Measurements from ENCODE around the gene AFG1L. TPM values are rescaled to one million over a fixed set of nuclear protein-coding genes. Genes with fewer than 3 reads are reported as not detected.

The AFG1L gene
- total RNA-seq, 1 donor from 2014 or later = 3.7 TPM

- intact Hi-C loops (cut with DNase I) = no loop called here
- Histone ChIP-seq H3K27ac (no peak overlapping the region), H3K9me3 (no peaks in the 10 kb centered on the region), H3K27me3 (no peaks in the 10 kb centered on the region), H3K4me1 (no peaks in the 10 kb centered on the region), H3K36me3 (no peaks in the 10 kb centered on the region), H3K4me3 (no peak overlapping the region)
- DNase-seq (ENCODE audit: extremely low spot score in 2 of 2) = no peak
- TF ChIP-seq POLR2A (IDR thresholded peaks at IDR 0.05) = no peak
- TF ChIP-seq POLR2AphosphoS5 (IDR thresholded peaks at IDR 0.05; ENCODE audit: insufficient read depth in 1 of 2, low read depth in 1 of 2) = peak in 1 of 2 donors; percentile 18
These were observed 189.2 kb downstream of the AFG1L start for GRCh38 chr6:108484016-108484415.

- H3K4me3 ChIP-seq = no peak overlapping the region
These were observed 194.8 kb downstream of the AFG1L start for GRCh38 chr6:108489699-108490098.

GRCh38 chr6:108492131-108492766 lies 197.4 kb downstream of the AFG1L start:
- H3K27ac ChIP-seq = no peak overlapping the region
- no peak overlapping the region for H3K4me3 ChIP-seq
- H3K27me3 ChIP-seq = no peaks in the 10 kb centered on the region
- H3K9me3 ChIP-seq = no peaks in the 10 kb centered on the region
- TF ChIP-seq POLR2A (IDR thresholded peaks at IDR 0.05) = no peak
- peak in 1 of 3 experiments; percentile 46 for TF ChIP-seq CTCF (IDR thresholded peaks at IDR 0.05)
- no peak for TF ChIP-seq POLR2AphosphoS5 (IDR thresholded peaks at IDR 0.05; ENCODE audit: insufficient read depth in 1 of 2, low read depth in 1 of 2)
- H3K36me3 ChIP-seq = no peaks in the 10 kb centered on the region
- no peaks in the 10 kb centered on the region for H3K4me1 ChIP-seq
- intact Hi-C loops (cut with DNase I) = no loop called here
- no peak for DNase-seq (ENCODE audit: extremely low spot score in 2 of 2)

More at GRCh38 chr6:108489699-108490098, 194.8 kb downstream of the AFG1L start:
- no peak for TF ChIP-seq CTCF (IDR thresholded peaks at IDR 0.05)
- no peak for TF ChIP-seq POLR2A (IDR thresholded peaks at IDR 0.05)
- TF ChIP-seq POLR2AphosphoS5 (IDR thresholded peaks at IDR 0.05; ENCODE audit: insufficient read depth in 1 of 2, low read depth in 1 of 2) = no peak
- intact Hi-C loops (cut with DNase I) = no loop called here
- no peak for DNase-seq (ENCODE audit: extremely low spot score in 2 of 2)
- Histone ChIP-seq H3K36me3 (no peaks in the 10 kb centered on the region), H3K27ac (no peak overlapping the region), H3K27me3 (no peaks in the 10 kb centered on the region), H3K9me3 (no peaks in the 10 kb centered on the region), H3K4me1 (no peaks in the 10 kb centered on the region)

- Histone ChIP-seq H3K36me3 (no peaks in the 10 kb centered on the region), H3K4me3 (no peak overlapping the region), H3K4me1 (no peaks in the 10 kb centered on the region), H3K9me3 (no peaks in the 10 kb centered on the region), H3K27ac (no peak overlapping the region), H3K27me3 (no peaks in the 10 kb centered on the region)
- no peak for TF ChIP-seq POLR2AphosphoS5 (IDR thresholded peaks at IDR 0.05; ENCODE audit: insufficient read depth in 1 of 2, low read depth in 1 of 2)
- intact Hi-C loops (cut with DNase I) = no loop called here
- no peak for DNase-seq (ENCODE audit: extremely low spot score in 2 of 2)
These were observed 199.6 kb downstream of the AFG1L start for GRCh38 chr6:108494434-108494833.

GRCh38 chr6:108497883-108498282 lies 203.0 kb downstream of the AFG1L start:
- Histone ChIP-seq H3K27ac (no peak overlapping the region), H3K9me3 (no peaks in the 10 kb centered on the region), H3K4me1 (no peaks in the 10 kb centered on the region), H3K4me3 (no peak overlapping the region), H3K36me3 (no peaks in the 10 kb centered on the region), H3K27me3 (no peaks in the 10 kb centered on the region)
- no peak for DNase-seq (ENCODE audit: extremely low spot score in 2 of 2)
- no peak for TF ChIP-seq POLR2AphosphoS5 (IDR thresholded peaks at IDR 0.05; ENCODE audit: insufficient read depth in 1 of 2, low read depth in 1 of 2)
- TF ChIP-seq CTCF (IDR thresholded peaks at IDR 0.05) = no peak
- TF ChIP-seq POLR2A (IDR thresholded peaks at IDR 0.05) = no peak
- intact Hi-C loops (cut with DNase I) = no loop called here

GRCh38 chr6:108501559-108501958 lies 206.7 kb downstream of the AFG1L start:
- intact Hi-C loops (cut with DNase I) = no loop called here
- Histone ChIP-seq H3K4me3 (no peak overlapping the region), H3K9me3 (no peaks in the 10 kb centered on the region), H3K27me3 (no peaks in the 10 kb centered on the region), H3K4me1 (no peaks in the 10 kb centered on the region), H3K36me3 (no peaks in the 10 kb centered on the region), H3K27ac (no peak overlapping the region)
- TF ChIP-seq POLR2AphosphoS5 (IDR thresholded peaks at IDR 0.05; ENCODE audit: insufficient read depth in 1 of 2, low read depth in 1 of 2) = no peak
- no peak for TF ChIP-seq CTCF (IDR thresholded peaks at IDR 0.05)
- no peak for TF ChIP-seq POLR2A (IDR thresholded peaks at IDR 0.05)
- no peak for DNase-seq (ENCODE audit: extremely low spot score in 2 of 2)
